ENCODE results near the gene DNAH17.

Gene DNAH17

GRCh38 chr17:78435330-78436005, 141.7 kb downstream of the DNAH17 start:
- no peak for TF ChIP-seq POLR2A (IDR thresholded peaks at IDR 0.05; ENCODE audit: low read depth, low read length)
- no peak for TF ChIP-seq POLR2AphosphoS5 (IDR thresholded peaks at IDR 0.05; ENCODE audit: low read depth, low read length)
- no peak for TF ChIP-seq TAF1 (IDR thresholded peaks at IDR 0.05; ENCODE audit: borderline replicate concordance, low read depth, low read length)
- no peak for DNase-seq (ENCODE audit: insufficient read length)
- no peak for FAIRE-seq

GRCh38 chr17:78434455-78435329, 142.5 kb downstream of the DNAH17 start:
- TF ChIP-seq POLR2A (IDR thresholded peaks at IDR 0.05; ENCODE audit: low read depth, low read length) (no peak), TAF1 (IDR thresholded peaks at IDR 0.05; ENCODE audit: borderline replicate concordance, low read depth, low read length) (no peak), POLR2AphosphoS5 (IDR thresholded peaks at IDR 0.05; ENCODE audit: low read depth, low read length) (no peak)
- DNase-seq (ENCODE audit: insufficient read length), result no peak
- FAIRE-seq, result no peak

DNA sequence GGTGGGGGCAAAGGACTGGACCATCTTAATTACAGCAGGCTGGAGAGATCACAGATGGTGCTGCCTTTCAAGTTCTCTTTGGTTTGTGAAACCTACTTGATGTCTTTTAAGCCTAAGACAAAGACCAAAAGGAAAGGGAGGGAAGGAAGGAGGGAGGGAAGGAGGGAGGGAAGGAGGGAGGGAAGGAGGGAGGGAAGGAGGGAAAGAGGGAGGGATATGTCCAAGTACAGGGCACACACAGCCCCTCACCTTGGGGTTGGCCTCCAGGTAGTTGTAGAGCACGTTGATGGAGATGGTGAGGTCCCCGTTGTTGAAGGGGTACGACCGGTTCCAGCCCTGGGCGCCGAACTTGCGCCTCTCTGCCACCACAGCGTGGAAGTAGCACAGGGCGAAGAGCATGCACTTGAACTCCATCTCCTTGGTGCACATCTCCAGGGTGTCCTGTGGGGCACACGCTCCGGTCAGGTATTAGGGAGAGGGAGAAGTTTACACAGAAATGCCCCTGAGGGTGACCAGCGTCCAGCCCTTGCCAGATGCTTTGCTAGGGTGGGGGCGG, 143.3 kb downstream of the DNAH17 start:
- DNase-seq (ENCODE audit: insufficient read length) (no peak), FAIRE-seq (no peak)
- no peak for TF ChIP-seq POLR2AphosphoS5 (IDR thresholded peaks at IDR 0.05; ENCODE audit: low read depth, low read length)

- no peak for TF ChIP-seq POLR2A (IDR thresholded peaks at IDR 0.05; ENCODE audit: low read depth, low read length)
- no peak for TF ChIP-seq POLR2AphosphoS5 (IDR thresholded peaks at IDR 0.05; ENCODE audit: low read depth, low read length)
- no peak for TF ChIP-seq TAF1 (IDR thresholded peaks at IDR 0.05; ENCODE audit: borderline replicate concordance, low read depth, low read length)
- DNase-seq (ENCODE audit: insufficient read length) (no peak), FAIRE-seq (no peak)
Observed at GRCh38 chr17:78433013-78433727, 144.0 kb downstream of the DNAH17 start.

DNA sequence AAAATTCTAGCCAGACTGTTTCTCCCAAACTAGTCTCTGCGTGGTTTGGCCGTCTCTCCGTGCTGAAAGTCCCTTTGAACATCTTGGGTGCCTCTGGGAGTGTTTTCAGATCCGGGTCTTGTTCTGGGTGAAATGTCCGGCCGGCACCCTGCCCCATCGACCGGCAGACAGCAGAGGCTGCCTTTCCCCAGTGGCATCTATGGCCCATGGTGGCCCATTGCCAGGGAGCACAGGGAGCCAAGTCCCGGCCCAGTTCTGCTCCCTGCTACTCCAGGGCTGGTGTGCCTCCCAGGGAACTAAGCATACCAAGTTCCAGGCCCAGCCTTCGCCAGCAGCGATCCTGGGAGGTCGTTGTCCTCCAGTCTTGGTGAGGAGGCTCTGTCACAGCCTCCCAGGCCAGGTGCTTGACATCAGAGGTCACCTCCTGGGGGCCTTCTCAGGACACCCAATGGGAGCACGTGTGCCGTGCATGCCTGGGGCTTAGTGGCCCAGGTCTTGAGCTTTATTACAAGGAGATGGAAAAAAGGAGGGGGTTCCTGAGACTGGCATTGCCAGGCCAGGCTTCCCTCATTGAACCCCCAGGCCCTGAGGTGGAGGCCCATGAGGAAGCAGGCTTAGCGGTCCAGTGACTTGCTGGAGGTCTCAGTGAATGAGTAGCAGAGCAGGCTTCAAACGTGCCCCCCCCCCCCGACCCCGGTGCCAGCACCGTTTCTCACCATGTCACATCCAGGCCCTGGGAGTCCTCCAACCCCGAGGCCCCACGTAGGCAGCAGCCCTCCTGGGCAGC, 144.8 kb downstream of the DNAH17 start:
- FAIRE-seq (no peak), DNase-seq (ENCODE audit: insufficient read length) (no peak)
- TF ChIP-seq TAF1 (IDR thresholded peaks at IDR 0.05; ENCODE audit: borderline replicate concordance, low read depth, low read length) (no peak), POLR2A (IDR thresholded peaks at IDR 0.05; ENCODE audit: low read depth, low read length) (no peak), POLR2AphosphoS5 (IDR thresholded peaks at IDR 0.05; ENCODE audit: low read depth, low read length) (no peak)

- TF ChIP-seq POLR2AphosphoS5 (IDR thresholded peaks at IDR 0.05; ENCODE audit: low read depth, low read length) (no peak), TAF1 (IDR thresholded peaks at IDR 0.05; ENCODE audit: borderline replicate concordance, low read depth, low read length) (no peak), POLR2A (IDR thresholded peaks at IDR 0.05; ENCODE audit: low read depth, low read length) (no peak)
- DNase-seq (ENCODE audit: insufficient read length) (no peak), FAIRE-seq (no peak)
Observed at GRCh38 chr17:78431692-78431958, 145.6 kb downstream of the DNAH17 start.

GRCh38 chr17:78430892-78431691, 146.1 kb downstream of the DNAH17 start:
- no peak for TF ChIP-seq POLR2AphosphoS5 (IDR thresholded peaks at IDR 0.05; ENCODE audit: low read depth, low read length)
- no peak for TF ChIP-seq POLR2A (IDR thresholded peaks at IDR 0.05; ENCODE audit: low read depth, low read length)
- TF ChIP-seq TAF1 (IDR thresholded peaks at IDR 0.05; ENCODE audit: borderline replicate concordance, low read depth, low read length), result no peak
- FAIRE-seq (no peak), DNase-seq (ENCODE audit: insufficient read length) (no peak)

DNA sequence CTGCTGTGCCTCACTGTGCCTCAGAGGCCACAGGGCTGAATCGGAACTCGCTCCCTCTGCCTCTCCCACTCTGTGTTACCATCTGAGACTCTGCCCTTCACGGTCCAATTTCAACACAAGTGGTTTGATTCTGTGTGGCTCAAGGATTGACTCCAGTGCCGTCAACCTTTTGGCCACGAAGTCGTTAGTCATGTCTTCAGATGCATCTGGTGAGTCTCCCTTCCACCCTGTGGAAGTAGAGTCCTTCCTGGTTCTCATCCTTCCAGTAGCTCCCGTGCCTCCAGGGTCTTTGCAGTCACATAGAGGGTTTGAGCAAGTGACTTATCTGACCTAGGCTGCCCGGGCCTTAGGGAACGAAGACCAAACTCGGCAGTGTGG, 147.6 kb downstream of the DNAH17 start:
- DNase-seq (ENCODE audit: insufficient read length) (no peak), FAIRE-seq (no peak)
- TF ChIP-seq POLR2A (IDR thresholded peaks at IDR 0.05; ENCODE audit: low read depth, low read length) (no peak), TAF1 (IDR thresholded peaks at IDR 0.05; ENCODE audit: borderline replicate concordance, low read depth, low read length) (no peak), POLR2AphosphoS5 (IDR thresholded peaks at IDR 0.05; ENCODE audit: low read depth, low read length) (no peak)

GRCh38 chr17:78428836-78429617, 148.2 kb downstream of the DNAH17 start:
- TF ChIP-seq POLR2AphosphoS5 (IDR thresholded peaks at IDR 0.05; ENCODE audit: low read depth, low read length) (no peak), TAF1 (IDR thresholded peaks at IDR 0.05; ENCODE audit: borderline replicate concordance, low read depth, low read length) (no peak), POLR2A (IDR thresholded peaks at IDR 0.05; ENCODE audit: low read depth, low read length) (no peak)
- no peak for DNase-seq (ENCODE audit: insufficient read length)
- no peak for FAIRE-seq

Data from GM12892 (cell line).